ENCODE data around the gene PAX4.

DNA sequence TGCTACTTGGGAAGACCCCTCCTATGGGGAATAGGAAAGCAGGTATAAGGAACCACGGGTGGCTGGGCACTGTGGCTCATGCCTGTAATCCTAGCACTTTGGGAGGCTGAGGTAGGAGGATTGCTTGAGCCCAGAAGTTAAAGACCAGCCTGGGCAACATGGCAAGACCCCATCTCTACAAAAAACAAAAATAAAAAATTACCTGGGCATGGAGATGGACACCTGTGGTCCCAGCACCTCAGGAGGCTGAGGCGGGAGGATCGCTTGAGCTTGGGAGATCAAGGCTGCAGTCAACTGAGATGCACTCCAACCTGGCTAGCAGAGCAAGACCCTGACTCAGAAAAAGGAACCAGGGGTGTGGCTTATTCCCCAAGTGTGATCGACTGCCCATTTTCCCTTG, 25.4 kb downstream of the PAX4 start:
- TF ChIP-seq, protein P1, sequence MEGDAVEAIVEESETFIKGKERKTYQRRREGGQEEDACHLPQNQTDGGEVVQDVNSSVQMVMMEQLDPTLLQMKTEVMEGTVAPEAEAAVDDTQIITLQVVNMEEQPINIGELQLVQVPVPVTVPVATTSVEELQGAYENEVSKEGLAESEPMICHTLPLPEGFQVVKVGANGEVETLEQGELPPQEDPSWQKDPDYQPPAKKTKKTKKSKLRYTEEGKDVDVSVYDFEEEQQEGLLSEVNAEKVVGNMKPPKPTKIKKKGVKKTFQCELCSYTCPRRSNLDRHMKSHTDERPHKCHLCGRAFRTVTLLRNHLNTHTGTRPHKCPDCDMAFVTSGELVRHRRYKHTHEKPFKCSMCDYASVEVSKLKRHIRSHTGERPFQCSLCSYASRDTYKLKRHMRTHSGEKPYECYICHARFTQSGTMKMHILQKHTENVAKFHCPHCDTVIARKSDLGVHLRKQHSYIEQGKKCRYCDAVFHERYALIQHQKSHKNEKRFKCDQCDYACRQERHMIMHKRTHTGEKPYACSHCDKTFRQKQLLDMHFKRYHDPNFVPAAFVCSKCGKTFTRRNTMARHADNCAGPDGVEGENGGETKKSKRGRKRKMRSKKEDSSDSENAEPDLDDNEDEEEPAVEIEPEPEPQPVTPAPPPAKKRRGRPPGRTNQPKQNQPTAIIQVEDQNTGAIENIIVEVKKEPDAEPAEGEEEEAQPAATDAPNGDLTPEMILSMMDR (conservative IDR thresholded peaks at IDR 0.05; ENCODE audit: low read depth, low read length): no peak
- TF ChIP-seq, protein P2, sequence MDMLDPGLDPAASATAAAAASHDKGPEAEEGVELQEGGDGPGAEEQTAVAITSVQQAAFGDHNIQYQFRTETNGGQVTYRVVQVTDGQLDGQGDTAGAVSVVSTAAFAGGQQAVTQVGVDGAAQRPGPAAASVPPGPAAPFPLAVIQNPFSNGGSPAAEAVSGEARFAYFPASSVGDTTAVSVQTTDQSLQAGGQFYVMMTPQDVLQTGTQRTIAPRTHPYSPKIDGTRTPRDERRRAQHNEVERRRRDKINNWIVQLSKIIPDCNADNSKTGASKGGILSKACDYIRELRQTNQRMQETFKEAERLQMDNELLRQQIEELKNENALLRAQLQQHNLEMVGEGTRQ (IDR thresholded peaks at IDR 0.05; ENCODE audit: low read depth, low read length): no peak
- TF ChIP-seq CEBPB (IDR thresholded peaks at IDR 0.05; ENCODE audit: low read depth, low read length) (no peak), POLR2A (IDR thresholded peaks at IDR 0.05; ENCODE audit: low read depth, low read length) (no peak), RFX5 (IDR thresholded peaks at IDR 0.05; ENCODE audit: low read depth, low read length) (no peak), RCOR1 (IDR thresholded peaks at IDR 0.05; ENCODE audit: insufficient replicate concordance, low read length) (no peak), FOS (IDR thresholded peaks at IDR 0.05; ENCODE audit: low read depth, low read length) (no peak), MAZ (IDR thresholded peaks at IDR 0.05; ENCODE audit: borderline replicate concordance, low read depth, low read length) (no peak), CHD1 (IDR thresholded peaks at IDR 0.05; ENCODE audit: low read depth, low read length) (no peak), MXI1 (IDR thresholded peaks at IDR 0.05; ENCODE audit: borderline replicate concordance, low read depth, low read length) (no peak)

Measured in IMR-90 (cell line).